ENCODE results near the gene SPR. TPM values are rescaled to one million over a fixed set of nuclear protein-coding genes. Genes with fewer than 3 reads are reported as not detected.

The SPR gene
- total RNA-seq, 5 donors from 2014 or later (not counting 1 experiment from before 2014, with no cell fraction given), result 0.35 to 0.58 (median 0.39) TPM; not detected in 2

- Histone ChIP-seq H3K27ac (ENCODE audit: low read length) (no peak overlapping the region), H3K4me3 (ENCODE audit: control insufficient read depth in 1 of 2, extremely low read depth in 1 of 2, low read length in 1 of 2) (no peak overlapping the region), H3K27me3 (replicated peaks in 1 of 2; ENCODE audit: control insufficient read depth in 2 of 2, extremely low read depth in 1 of 2, insufficient read depth in 2 of 2, low read length in 1 of 2) (peaks cover 29 to 66% of the 10 kb centered on the region in 2 experiments), H3K36me3 (ENCODE audit: control insufficient read depth in 2 of 2, extremely low read depth in 1 of 2, insufficient read depth in 1 of 2, low read length in 1 of 2) (no peaks in the 10 kb centered on the region), H3K4me1 (ENCODE audit: control insufficient read depth in 1 of 2, extremely low read depth in 1 of 2, insufficient read depth in 2 of 2, low read length in 2 of 2) (peaks cover 8 to 37% of the 10 kb centered on the region in 2 experiments), H3K9me3 (no peaks in the 10 kb centered on the region)
- 20% methylated on average over 2 of the region's 7 CpGs for WGBS (ENCODE audit: insufficient coverage)
- peaks cover 23 to 30% (median 27%) of the 10 kb centered on the region in 3 donors for H3K4me1 Mint-ChIP-seq
- H3K9me3 Mint-ChIP-seq, result no peaks in the 10 kb centered on the region
- ChIA-PET CTCF (no interaction called here), POLR2A (no interaction called here)
- ATAC-seq (replicated peaks in 1 of 4) (no peak), DNase-seq (no peak)
- H3K36me3 Mint-ChIP-seq, result no peaks in the 10 kb centered on the region
- peak overlapping the region in 1 of 2 donors; percentile 8 for H3K27ac Mint-ChIP-seq
- H3K4me3 Mint-ChIP-seq, result peak overlapping the region in 1 of 3 donors; percentile 88
- peaks cover 68 to 80% of the 10 kb centered on the region in 2 donors for H3K27me3 Mint-ChIP-seq
Observed at GRCh38 chr2:72913486-72914205, 26.4 kb downstream of the SPR start.

- H3K27ac ChIP-seq (ENCODE audit: low read length), result no peak overlapping the region
- WGBS (ENCODE audit: insufficient coverage), result 7% methylated on average over 7 of the region's 7 CpGs
- ATAC-seq (replicated peaks in 1 of 4) (no peak), DNase-seq (peak in 1 of 35 experiments; percentile 7)
- no peak overlapping the region for H3K27ac Mint-ChIP-seq
- peaks cover 8 to 40% of the 10 kb centered on the region in 2 experiments for H3K4me1 ChIP-seq (ENCODE audit: control insufficient read depth in 1 of 2, extremely low read depth in 1 of 2, insufficient read depth in 2 of 2, low read length in 2 of 2)
- H3K4me1 Mint-ChIP-seq, result peaks cover 25 to 33% (median 30%) of the 10 kb centered on the region in 3 donors
- H3K9me3 ChIP-seq, result no peaks in the 10 kb centered on the region
- H3K4me3 Mint-ChIP-seq, result peak overlapping the region in 1 of 3 donors; percentile 88
- H3K27me3 ChIP-seq (replicated peaks in 1 of 2; ENCODE audit: control insufficient read depth in 2 of 2, extremely low read depth in 1 of 2, insufficient read depth in 2 of 2, low read length in 1 of 2), result peaks cover 29 to 68% of the 10 kb centered on the region in 2 experiments
- H3K9me3 Mint-ChIP-seq, result no peaks in the 10 kb centered on the region
- CTCF ChIA-PET, result no interaction called here
- no peaks in the 10 kb centered on the region for H3K36me3 Mint-ChIP-seq
- no peaks in the 10 kb centered on the region for H3K36me3 ChIP-seq (ENCODE audit: control insufficient read depth in 2 of 2, extremely low read depth in 1 of 2, insufficient read depth in 1 of 2, low read length in 1 of 2)
- POLR2A ChIA-PET, result no interaction called here
- H3K27me3 Mint-ChIP-seq, result peaks cover 66 to 81% of the 10 kb centered on the region in 2 donors
- H3K4me3 ChIP-seq (ENCODE audit: control insufficient read depth in 1 of 2, extremely low read depth in 1 of 2, low read length in 1 of 2), result no peak overlapping the region
Observed at GRCh38 chr2:72914206-72914559, 27.0 kb downstream of the SPR start.

GRCh38 chr2:72914589-72915319 lies 27.5 kb downstream of the SPR start:
- H3K27ac ChIP-seq (ENCODE audit: low read length), result no peak overlapping the region
- Mint-ChIP-seq H3K27ac (no peak overlapping the region), H3K36me3 (no peaks in the 10 kb centered on the region), H3K9me3 (no peaks in the 10 kb centered on the region), H3K4me1 (peaks cover 30 to 38% (median 35%) of the 10 kb centered on the region in 3 donors), H3K27me3 (peaks cover 65 to 81% of the 10 kb centered on the region in 2 donors), H3K4me3 (peak overlapping the region; percentile 68 to 88 (median 69))
- CTCF ChIA-PET, result no interaction called here
- WGBS (ENCODE audit: insufficient coverage), result 18% methylated on average over 10 of the region's 17 CpGs
- peak in 1 of 35 experiments; percentile 7 for DNase-seq
- H3K4me3 ChIP-seq (ENCODE audit: control insufficient read depth in 1 of 2, extremely low read depth in 1 of 2, low read length in 1 of 2), result no peak overlapping the region
- no peak for ATAC-seq (replicated peaks in 1 of 4)
- POLR2A ChIA-PET, result no interaction called here
- no peaks in the 10 kb centered on the region for H3K36me3 ChIP-seq (ENCODE audit: control insufficient read depth in 2 of 2, extremely low read depth in 1 of 2, insufficient read depth in 1 of 2, low read length in 1 of 2)
- H3K4me1 ChIP-seq (ENCODE audit: control insufficient read depth in 1 of 2, extremely low read depth in 1 of 2, insufficient read depth in 2 of 2, low read length in 2 of 2), result peaks cover 8 to 42% of the 10 kb centered on the region in 2 experiments
- peaks cover 25 to 68% of the 10 kb centered on the region in 2 experiments for H3K27me3 ChIP-seq (replicated peaks in 1 of 2; ENCODE audit: control insufficient read depth in 2 of 2, extremely low read depth in 1 of 2, insufficient read depth in 2 of 2, low read length in 1 of 2)
- no peaks in the 10 kb centered on the region for H3K9me3 ChIP-seq

- POLR2A ChIA-PET, result no interaction called here
- peak overlapping the region in 1 of 2 donors; percentile 35 for H3K4me3 ChIP-seq (ENCODE audit: control insufficient read depth in 1 of 2, extremely low read depth in 1 of 2, low read length in 1 of 2)
Observed at GRCh38 chr2:72915320-72915906, 28.2 kb downstream of the SPR start.

GRCh38 chr2:72915907-72916742 lies 28.9 kb downstream of the SPR start:
- Mint-ChIP-seq H3K9me3 (no peaks in the 10 kb centered on the region), H3K27ac (no peak overlapping the region), H3K27me3 (peaks cover 53 to 78% of the 10 kb centered on the region in 2 donors), H3K4me1 (peaks cover 35 to 44% (median 36%) of the 10 kb centered on the region in 3 donors), H3K36me3 (no peaks in the 10 kb centered on the region), H3K4me3 (peak overlapping the region; percentile 73 to 88 (median 76))
- ATAC-seq (replicated peaks in 1 of 4) (peak; percentile 26 to 56 (median 46)), DNase-seq (peak in 14 of 35 experiments; percentile 9 to 57 (median 26))
- ChIA-PET POLR2A (no interaction called here), CTCF (no interaction called here)
- WGBS (ENCODE audit: insufficient coverage), result 2% methylated on average over 86 of the region's 86 CpGs
- Histone ChIP-seq H3K4me3 (ENCODE audit: control insufficient read depth in 1 of 2, extremely low read depth in 1 of 2, low read length in 1 of 2) (peak overlapping the region; percentile 40 to 83), H3K9me3 (no peaks in the 10 kb centered on the region), H3K27me3 (replicated peaks in 1 of 2; ENCODE audit: control insufficient read depth in 2 of 2, extremely low read depth in 1 of 2, insufficient read depth in 2 of 2, low read length in 1 of 2) (peaks cover 13 to 74% of the 10 kb centered on the region in 2 experiments), H3K4me1 (ENCODE audit: control insufficient read depth in 1 of 2, extremely low read depth in 1 of 2, insufficient read depth in 2 of 2, low read length in 2 of 2) (peaks cover 8 to 54% of the 10 kb centered on the region in 2 experiments), H3K27ac (ENCODE audit: low read length) (no peak overlapping the region), H3K36me3 (ENCODE audit: control insufficient read depth in 2 of 2, extremely low read depth in 1 of 2, insufficient read depth in 1 of 2, low read length in 1 of 2) (no peaks in the 10 kb centered on the region)

More at GRCh38 chr2:72915320-72915906, 28.2 kb downstream of the SPR start:
- Mint-ChIP-seq H3K4me1 (peaks cover 32 to 42% (median 36%) of the 10 kb centered on the region in 3 donors), H3K9me3 (no peaks in the 10 kb centered on the region), H3K27me3 (peaks cover 60 to 81% of the 10 kb centered on the region in 2 donors), H3K27ac (no peak overlapping the region), H3K36me3 (no peaks in the 10 kb centered on the region), H3K4me3 (peak overlapping the region; percentile 68 to 88 (median 69))
- peaks cover 8 to 48% of the 10 kb centered on the region in 2 experiments for H3K4me1 ChIP-seq (ENCODE audit: control insufficient read depth in 1 of 2, extremely low read depth in 1 of 2, insufficient read depth in 2 of 2, low read length in 2 of 2)
- H3K9me3 ChIP-seq, result no peaks in the 10 kb centered on the region
- CTCF ChIA-PET, result no interaction called here
- peaks cover 20 to 71% of the 10 kb centered on the region in 2 experiments for H3K27me3 ChIP-seq (replicated peaks in 1 of 2; ENCODE audit: control insufficient read depth in 2 of 2, extremely low read depth in 1 of 2, insufficient read depth in 2 of 2, low read length in 1 of 2)
- DNase-seq (no peak), ATAC-seq (replicated peaks in 1 of 4) (no peak)
- H3K27ac ChIP-seq (ENCODE audit: low read length), result no peak overlapping the region
- no peaks in the 10 kb centered on the region for H3K36me3 ChIP-seq (ENCODE audit: control insufficient read depth in 2 of 2, extremely low read depth in 1 of 2, insufficient read depth in 1 of 2, low read length in 1 of 2)
- WGBS (ENCODE audit: insufficient coverage), result 11% methylated on average over 14 of the region's 26 CpGs
